Spleen (tissue), 7 donors: ENCODE results near the gene SYNGR1.

ENCODE experiments used
- CTCF ChIP-seq, 11 experiments: fragments of 200-600 bp in 7 of 11; fragments of 450-650 bp in 4 of 11; sonication (generic) in 4 of 11; IDR thresholded peaks in 8 of 11; conservative IDR thresholded peaks in 3 of 11; 1 replicate in 7 of 11; 2 replicates in 4 of 11; pipeline versions ENCODE4 v1.4.0 to v1.8.0; 2016 to 2021; ENCODE audit warnings: antibody characterized with exemption in 11 of 11, inconsistent platforms in 4 of 11, mild to moderate bottlenecking in 1 of 11
- POLR2A ChIP-seq, 3 donors: fragments of 450-650 bp; IDR thresholded peaks; one replicate each; pipeline ENCODE4 v1.5.1; 2017; ENCODE audit warnings: antibody characterized with exemption in 3 of 3, mild to moderate bottlenecking in 1 of 3
- POLR2AphosphoS5 ChIP-seq, 3 donors: sonication (generic); formaldehyde crosslinking; IDR thresholded peaks; one replicate each; pipeline ENCODE4 v1.5.1; 2017; ENCODE audit warnings: antibody characterized with exemption in 3 of 3
- donor health status: DM: no; HTN: no; CAD: no; lungs with moderate emphysema.
- donor health status: DM: no; HTN: no; CAD: no.
- donor health status: DM: no; HTN: no; CAD: no.

GRCh38 chr22:39427751-39428596, 78.2 kb downstream of the SYNGR1 start:
- TF ChIP-seq CTCF (IDR thresholded peaks at IDR 0.05 in 8 of 11, conservative IDR thresholded peaks at IDR 0.05 in 3 of 11) = no peak
- TF ChIP-seq POLR2AphosphoS5 (IDR thresholded peaks at IDR 0.05) = no peak
- TF ChIP-seq POLR2A (IDR thresholded peaks at IDR 0.05) = no peak
